HG03108 (cell line): ENCODE results near the gene COL1A1.
A peak's percentile ranks its signal among the peaks of the same experiment; 100 is the strongest.

Experiments
- ATAC-seq: cut with Tn5 transposase; IDR thresholded peaks from one replicate; pipeline ENCODE4 v1.9.1; 2021; ENCODE audit warnings: moderate library complexity; ENCODE audit not compliant: unreplicated experiment

COL1A1 gene

DNA sequence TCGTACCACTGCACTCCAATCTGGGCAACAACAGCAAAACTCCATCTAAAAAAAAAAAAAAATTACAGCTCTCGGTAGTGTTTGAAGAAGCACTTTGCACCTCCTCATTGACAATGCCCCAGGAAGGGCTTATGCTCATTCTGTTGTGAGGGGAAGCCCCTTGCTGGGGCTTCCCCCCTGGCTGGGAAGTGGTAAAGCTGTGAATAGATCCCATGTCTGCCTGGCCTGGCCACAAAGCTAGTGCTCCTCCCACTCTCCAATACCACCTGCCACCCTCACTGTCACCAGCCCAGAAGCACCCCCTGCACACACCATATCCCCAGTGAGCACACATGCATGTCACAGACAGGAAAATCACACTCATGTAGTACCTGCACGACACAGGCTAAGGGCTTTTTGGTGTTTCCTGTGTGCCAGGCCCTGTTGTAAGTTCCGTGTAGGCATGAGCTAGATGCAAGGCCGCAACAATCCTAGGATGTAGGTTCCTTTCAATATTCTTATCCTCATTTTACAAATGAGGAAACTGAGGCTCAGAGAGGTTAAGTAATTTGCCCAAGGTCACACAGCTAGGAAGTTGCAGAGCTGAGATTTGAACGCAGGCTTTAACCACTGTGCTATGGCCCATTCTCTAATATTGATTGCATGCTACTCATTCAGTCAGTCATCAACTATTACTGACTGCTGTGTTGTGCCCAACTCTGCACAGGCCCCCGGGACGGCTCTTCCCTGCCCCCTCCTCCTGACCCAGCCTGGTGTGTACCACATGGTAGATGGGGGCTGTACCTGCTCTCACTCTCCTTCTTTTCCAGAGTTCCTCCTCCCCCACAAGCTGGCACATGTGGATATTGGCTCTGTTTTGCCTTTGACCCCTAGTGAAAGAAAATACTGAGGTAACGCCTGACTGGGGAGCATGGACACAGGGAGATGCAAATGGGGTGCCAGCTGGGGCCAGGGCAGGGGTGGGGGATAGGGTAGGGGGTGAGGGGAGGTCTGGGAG, 11.9 kb upstream of the COL1A1 start:
- ATAC-seq: peak; percentile 91

DNA sequence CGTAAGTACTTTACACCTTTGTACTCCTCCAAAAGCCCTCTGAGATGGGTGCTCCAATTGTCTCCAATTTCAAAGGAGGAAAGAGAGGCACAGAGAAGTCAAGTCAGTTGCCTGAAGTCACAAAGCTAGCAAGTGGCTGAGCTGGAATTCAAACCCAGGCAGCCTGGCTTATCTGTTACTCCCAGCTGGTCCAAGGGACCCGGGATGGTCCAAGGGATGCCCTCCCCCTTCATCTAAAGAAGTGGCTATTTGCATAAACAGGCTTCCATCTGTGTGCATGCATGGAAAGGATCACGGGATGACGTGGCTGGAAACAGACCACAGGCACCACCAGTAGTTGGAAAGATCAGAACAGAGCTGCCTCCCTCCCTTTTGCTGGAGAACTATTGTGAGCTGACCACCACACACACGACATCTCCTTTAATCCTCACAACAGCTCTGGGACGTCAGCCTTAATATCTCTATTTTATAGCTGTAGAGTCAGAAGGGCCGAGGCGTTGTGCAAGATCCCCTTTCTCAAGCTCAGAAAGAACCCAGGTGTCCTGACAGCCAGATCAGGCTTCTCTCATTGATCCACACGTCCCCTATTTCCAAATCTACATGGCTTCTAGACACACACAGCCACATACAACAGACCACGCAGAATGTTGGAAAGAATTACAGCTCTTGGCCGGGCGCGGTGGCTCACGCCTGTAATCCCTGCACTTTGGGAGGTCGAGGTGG, 10.9 kb upstream of the COL1A1 start:
- no peak for ATAC-seq

DNA sequence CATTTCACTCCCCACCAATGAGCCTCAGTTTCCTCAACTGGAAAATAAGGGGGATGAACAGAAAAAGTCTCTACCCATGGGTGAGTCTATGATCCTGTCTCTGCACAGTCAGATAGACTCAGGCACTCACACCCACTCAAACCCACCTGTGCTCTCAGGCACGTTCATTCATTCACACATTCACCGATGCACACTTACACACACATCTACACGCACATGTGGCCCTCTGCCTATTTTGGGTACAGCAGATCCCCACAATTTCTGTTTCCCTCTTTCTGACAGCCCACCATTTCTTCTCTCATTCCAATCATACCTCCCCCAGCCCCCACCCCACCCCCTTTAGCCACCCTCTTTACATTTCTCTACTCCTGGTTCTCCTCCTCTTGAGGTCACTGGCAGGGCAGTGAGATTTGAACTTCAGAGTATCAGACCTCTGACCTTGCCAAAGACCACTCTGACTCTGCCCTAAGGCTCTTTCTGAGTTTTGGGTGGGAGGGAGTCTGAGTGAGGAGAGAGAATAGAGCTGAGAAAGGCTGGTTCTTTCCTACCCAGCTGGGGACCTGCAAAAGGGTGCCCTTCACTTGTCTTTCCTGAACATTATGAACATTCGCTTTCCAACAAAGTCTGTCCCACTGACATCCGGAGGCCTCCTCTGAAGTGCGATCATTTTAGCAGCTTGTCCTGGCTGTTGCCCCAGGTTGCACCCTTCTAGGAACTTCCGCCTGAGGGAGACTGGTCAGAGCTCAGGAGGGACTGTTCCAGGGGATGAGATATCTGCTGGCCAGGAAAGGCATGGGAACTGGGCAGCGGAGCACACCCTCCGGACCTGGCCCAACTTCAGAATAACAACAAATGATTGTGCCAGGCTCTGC, 10.1 kb upstream of the COL1A1 start:
- no peak for ATAC-seq

DNA sequence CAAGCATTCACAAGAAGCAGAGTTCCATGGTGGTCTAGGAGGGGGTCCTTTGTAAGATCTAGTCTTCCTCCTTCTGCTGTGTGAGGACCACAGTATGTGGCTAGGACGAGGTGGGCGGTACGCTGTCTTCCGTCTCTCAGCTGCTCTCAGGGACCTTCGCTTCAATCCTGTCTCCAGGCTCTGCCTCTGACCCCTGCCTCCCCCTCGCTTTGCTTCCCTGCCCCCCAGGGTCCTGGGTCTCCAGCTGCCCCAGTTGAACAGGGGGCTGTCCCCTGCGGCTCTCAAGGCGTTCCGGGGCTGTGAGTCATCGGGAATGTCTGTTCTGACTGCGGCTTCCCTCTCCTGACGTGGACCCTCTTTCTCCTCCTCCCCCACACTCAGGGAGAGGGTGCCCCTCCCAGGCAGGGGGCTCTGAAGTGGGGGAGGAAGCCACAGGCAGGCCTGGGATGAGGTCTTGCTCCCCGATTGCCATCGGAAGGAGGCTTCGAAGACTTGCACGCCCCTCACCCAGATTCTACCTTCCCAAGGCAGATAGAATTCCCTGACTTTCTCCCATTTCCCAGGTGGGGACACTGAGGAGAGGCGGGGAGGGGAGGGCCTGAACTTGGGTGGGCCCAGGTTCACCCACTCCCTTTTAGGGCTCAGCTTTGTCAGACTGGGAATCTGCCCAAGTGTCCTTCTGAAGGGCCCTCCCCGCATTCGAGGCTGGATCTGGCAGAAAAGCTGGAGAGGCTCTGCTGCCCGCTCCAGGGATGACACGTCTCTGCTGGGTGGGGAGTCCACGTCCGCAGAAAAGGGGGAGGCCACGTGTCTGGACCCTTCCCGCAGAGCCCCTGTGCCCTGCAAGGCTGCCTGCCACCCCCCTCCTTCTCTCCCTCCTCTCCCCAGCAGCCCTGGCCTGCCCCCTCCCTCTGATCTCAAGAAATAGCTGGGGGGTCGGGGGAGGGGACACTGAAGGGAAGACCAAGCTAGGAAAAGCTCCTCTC, 9.1 kb upstream of the COL1A1 start:
- ATAC-seq: no peak

DNA sequence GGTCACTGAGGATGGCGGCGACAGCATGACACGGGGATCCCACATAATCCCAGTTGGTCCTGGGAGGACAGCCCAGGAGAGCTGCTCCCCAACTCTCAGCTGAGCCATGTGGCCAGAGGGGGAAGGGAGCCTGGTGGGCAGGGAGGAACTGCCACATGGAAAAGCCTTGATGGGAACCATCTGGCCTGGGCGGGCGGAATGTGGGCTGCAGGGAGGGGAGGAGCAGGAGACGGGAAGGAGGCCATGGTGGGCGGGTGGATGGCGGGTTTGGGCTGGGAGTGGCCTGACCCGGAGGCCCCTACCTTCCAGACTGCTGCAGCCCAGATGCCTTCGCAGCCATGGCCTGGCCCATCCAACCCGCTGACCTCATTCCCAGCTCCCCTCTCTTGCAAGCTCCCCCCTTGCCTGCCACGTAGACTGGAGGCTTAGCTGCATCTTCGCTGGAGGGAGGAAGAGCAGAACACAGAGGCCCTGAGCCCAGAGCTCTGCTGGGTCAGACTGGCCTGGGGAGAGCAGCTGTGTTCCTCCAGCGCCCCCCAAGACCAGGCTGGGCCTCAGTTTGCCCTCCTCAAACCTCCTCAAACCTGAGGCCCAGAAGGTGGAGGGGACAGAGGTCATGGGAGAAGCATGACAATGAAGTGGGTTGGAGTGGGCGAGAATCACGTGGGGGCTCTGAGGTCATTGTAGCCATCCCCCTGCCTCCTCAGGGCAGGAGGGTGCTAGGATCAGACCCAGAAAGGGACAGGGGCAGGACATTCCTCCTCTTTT, 8.2 kb upstream of the COL1A1 start:
- no peak for ATAC-seq

DNA sequence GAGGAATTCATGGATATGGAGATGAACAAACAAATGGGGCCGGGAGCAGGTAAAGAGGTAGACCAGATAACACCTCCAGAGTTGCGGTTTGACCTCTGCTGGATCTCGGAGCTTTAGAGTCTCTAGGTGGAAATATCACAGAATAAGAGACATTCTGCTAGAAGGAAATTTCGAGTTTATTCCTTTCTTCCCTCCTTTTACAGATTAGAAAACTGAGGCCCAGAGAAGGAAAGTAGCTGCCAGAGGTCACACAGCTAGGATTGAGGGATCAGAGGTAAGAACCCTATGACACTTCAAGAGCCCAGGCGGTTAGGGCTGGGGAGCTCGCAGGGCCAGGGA, 7.7 kb upstream of the COL1A1 start:
- ATAC-seq: no peak

DNA sequence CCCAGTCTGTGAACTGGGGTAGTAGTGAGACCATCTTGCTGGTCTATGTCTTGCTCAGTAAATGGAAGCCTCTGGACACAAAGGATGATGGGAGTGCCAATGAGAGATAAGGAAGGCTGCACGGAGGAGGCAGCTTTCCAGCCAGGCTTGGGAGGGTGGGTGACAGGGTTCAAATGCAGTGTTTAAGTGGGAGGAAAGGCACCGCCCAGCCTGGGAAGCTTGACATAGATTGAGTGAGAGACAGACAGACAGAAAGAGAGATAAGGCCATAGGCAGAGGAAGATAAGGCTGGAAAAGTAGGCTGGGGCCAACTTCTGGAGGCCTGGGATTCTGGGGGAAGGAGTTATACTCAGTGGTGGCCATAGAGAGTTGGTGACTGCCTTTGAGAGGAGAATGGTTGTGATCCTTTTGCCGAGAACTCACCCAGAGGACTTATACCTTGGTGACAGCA, 7.2 kb upstream of the COL1A1 start:
- ATAC-seq: no peak

DNA sequence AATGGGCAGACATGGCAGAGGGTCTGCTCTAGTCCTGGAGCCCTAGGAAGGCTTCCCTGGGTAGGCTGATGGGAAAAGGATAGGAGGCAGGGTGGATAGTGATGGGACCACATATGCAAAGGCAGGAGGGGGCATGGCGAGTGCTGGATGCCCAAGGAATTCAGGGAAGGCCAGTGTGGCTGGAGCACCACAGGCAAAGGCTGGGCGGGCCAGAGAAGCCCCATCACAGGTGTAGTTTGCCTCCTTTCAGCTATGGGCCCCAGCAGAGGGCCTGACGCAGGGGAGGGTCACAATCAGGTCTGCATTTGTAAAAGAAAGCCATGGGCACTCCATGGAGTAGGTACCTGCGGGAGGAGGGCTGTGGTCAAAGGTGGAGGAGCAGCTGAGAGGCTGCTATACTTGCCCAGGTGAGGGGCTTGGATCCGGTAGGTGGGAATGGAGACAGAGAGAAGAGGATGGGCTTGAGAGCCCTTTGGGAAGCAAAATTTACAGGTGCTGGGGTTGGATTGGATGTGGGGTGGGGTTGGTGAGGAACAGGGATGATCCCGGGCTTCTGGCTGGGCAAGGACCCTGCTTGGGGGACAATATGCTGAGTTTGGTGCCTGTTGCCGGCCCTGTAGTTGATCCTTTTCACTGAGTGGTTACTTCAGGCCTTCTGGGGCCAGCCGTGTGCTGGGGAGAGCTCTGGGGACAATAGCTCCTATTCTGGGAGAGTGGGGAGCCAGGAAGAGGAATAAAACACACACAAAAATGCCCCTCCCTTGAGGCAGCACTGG, 6.5 kb upstream of the COL1A1 start:
- ATAC-seq: no peak

DNA sequence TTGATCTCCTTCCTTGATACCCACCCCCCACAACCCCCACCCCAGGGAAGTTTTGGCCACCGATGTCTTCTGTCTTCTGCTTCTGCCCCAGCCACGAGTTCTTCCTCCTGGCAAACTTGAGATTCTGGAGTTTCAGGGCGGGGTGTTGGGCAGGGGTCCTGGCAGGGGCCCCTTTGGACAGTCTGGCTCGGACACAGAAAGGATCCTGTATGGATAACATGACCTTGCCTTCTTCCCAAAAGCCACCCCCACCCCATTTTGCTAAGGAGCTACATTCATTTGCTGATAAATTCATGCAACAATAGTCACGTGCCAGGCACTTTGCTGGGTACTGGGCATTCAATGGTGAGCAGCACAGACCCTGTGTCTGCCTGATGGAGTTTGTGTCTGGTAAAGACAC, 5.9 kb upstream of the COL1A1 start:
- no peak for ATAC-seq

DNA sequence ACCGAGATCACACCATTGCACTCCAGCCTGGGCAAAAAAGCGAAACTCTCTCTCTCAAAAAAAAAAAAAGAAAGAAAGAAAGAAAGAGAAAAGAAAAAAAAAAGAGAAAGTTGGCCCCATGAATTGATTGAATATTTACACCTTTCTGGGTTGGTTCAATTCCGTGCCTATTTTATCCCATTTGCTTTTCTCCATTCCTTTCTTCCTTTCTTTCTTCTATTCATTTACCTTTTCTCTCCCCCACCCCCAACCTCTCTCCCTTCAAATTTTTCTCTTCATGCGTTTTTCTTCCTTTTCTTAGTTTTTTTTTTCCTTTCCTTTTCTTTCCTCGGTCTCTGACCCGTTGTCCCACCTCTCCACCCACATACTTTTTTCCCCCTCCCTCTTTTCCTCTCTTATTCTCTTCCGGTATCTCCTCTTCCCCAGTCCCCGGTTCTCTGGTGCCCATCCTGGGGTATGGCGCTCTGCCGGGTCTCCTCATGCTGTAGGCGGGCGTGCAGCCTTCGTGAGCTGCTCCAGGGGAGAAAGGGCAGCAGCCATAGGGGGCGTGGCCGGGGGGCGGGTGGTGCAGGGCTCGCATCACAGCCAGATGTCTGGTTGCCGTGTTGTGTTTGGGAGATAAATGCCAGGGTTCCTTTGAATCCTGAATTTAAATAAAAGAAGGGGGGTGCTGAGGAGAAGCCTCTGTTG, 5.3 kb upstream of the COL1A1 start:
- ATAC-seq: no peak

DNA sequence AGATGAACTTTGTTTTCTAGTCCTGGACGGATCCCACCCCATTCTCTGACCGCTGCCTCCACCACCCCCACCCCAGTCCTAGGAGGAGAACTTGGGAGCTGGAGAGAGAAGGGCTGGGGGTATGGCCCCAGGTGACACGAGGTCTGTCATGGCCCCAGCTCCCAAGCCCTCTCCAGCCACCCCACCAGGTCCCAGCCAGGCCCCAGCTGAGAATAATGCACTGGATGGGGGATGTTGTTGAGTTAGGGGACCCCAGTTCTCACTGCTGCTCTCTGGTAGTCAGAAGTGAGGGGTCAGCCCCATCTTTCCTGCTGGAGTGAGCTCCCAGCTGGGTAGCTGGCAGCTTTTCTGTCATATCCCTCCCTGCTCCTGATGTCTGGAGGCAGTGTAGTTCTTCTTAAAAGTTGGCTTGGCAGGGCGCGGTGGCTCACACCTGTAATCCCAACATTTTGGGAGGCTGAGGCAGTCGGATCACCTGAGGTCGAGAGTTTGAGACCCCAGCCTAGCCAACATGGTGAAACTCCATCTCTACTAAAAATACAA, 4.6 kb upstream of the COL1A1 start:
- ATAC-seq: no peak

DNA sequence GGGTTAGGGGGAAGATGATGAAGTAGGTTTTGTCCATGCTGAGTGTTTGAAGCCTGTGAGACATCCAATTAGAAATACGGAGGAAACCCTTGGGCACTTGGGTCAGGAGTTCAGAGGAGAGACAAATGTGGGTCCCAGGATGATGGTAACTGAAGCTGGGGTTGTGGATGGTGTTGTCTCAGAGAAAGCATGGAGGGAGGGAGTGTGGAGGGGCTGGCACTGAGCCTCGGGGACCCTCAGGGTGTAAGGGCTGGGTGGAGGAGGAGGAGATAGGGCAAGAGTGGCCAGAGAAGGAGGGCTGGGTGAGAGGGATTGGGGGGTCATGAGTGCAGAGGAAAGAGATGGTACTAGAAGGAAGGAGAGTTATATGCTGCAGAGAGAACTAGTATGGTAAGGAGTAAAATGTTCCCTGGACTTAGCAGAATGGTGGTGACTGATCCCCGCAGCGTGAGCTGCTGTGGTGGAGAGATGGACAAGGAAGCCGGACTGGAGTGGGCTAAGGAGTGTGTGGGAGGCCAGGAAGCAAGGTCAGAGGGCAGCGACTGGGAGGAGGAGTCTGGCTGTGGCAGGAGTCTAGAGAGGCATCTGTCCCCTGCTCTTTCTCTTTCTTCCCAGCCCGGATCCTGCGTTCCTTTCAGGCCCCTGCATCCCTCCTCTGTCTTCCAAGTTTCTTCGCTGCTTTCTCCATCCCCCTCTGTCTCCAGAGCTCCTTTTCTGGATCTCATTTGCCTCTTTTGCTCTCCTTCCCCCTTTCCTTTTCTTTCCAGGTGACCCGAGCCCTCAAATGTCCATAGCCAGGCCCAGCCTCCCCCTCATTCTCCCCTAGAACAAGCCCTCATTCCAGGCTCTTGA, 3.9 kb upstream of the COL1A1 start:
- no peak for ATAC-seq

DNA sequence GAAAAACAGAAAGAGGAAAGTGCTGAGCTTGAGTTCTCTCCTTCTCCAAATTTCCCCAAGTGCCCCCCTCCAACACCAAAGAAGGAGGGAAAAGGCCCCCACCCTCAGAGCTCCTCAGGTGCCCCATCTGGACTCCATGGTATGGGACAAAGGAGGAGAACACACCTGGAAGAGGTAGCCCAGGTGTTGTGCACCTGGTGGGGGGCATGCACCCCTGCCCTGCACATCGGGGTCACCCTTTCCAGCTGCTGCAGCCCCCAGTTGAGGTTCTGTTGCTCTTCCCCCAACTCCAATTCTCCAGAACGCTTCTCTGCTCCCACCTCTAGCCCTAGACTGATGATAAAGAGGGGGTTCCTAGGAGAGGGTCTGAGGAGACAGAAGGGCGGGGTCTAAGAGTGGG, 3.0 kb upstream of the COL1A1 start:
- no peak for ATAC-seq

DNA sequence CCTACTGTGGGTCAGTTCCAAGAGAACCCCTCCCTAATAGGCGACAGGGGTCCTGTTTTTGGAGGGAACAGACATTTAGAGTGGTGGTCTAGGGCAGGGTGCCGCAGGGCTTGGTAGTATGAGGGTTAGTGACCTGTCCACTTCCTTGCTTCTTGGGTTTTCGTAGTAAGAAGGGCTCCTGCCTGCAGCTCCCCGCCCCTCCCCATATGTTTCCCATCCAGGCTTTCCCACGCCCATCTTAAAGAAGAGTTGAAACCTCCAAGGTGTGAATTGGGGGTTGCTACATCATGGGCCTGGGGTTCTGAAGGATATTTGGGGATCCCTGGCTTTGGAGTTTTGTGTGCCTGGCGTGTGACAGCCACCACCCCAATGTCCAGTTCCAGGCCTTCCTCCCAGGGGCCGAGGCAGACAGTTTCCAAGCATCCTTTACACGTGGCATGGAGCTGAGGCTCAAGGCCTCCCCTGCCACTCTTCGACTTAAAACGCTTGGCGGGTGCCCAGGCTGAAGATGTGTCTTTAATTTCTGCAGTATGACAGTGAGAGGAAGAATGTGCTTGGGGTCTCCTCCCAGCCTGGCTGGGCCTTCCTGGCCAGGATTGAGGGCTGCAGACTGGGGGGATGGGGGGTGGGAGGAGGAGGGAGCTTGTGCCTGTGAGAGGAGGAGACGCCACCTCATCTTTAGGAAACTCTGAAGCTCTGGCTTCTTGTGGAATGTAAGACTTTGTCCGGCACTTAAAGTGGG, 2.3 kb upstream of the COL1A1 start:
- ATAC-seq: no peak

DNA sequence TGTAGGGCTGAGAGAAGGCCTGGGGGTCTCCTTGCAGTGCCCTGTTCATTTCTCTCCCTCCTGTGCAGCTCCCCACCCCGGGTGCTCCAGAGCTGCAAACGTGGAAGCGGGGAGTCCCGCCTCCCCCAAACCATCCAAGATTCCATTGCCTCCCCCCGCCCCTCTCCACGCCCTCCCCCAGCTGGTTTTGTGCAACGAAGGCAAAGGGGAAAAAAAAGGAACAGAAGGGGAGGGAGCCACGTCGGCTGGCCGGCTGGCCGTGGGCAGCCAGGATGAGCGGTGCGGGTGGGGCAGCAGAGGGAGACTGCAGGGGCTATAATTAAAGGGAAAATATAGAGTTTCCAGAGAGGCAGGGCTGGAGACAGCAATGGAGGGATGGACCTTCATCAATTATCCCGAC, 1.7 kb upstream of the COL1A1 start:
- no peak for ATAC-seq
